K562 (cell line): ENCODE data around the gene COL10A1. TPM values are rescaled to one million over a fixed set of nuclear protein-coding genes. Genes with fewer than 3 reads are reported as not detected.

Source experiments
- ATAC-seq: fragments of 200-7000 bp; cut with Tn5 transposase; 3 replicates; pipeline ENCODE4 v1.9.1; 2020; ENCODE audit warnings: moderate library complexity
- BruUV-seq: library from RNA; stranded (reverse); fragments of 400-500 nt; replicated peaks from 2 replicates; lab custom pipeline; 2021; lab: Mats Ljungman, UMichigan
- CTCF ChIA-PET: fragments of 300-600 bp; formaldehyde crosslinking; extraction: SDS; loops from one replicate; lab custom pipeline; 2021; ENCODE audit warnings: low intra/inter-chr PET ratio; lab: Yijun Ruan, JAX
- POLR2A ChIA-PET: fragments of 300-600, 350-650 bp; sonication (Branson Sonifier 250); formaldehyde crosslinking; extraction: SDS; loops from one replicate; lab custom pipeline; 2021; ENCODE audit warnings: antibody characterized with exemption, inconsistent platforms; lab: Yijun Ruan, JAX
- DNase-seq, 4 experiments: peaks; one replicate each; pipeline versions ENCODE4 v3.0.0 to v3.0.0-alpha.2; 2011 to 2018; ENCODE audit warnings: low spot score in 3 of 4, mixed read lengths in 3 of 4; ENCODE audit errors: extremely low read depth in 1 of 4
- FAIRE-seq: peaks from 2 replicates; lab custom pipeline; 2011; peaks lifted over from hg19 to GRCh38; lab: Jason Lieb, UNC
- H2AFZ ChIP-seq: 2 replicates; pipeline ENCODE4 v1.6.0; 2011; ENCODE audit warnings: low read depth, low read length, control low read depth, inconsistent platforms
- H3K27ac ChIP-seq: fragments of 200-600 bp; 3 replicates; pipeline ENCODE4 v1.8.0; 2011; ENCODE audit warnings: low read depth, mild to moderate bottlenecking, control low read depth, inconsistent platforms, low read length, moderate library complexity, mixed read lengths; ENCODE audit errors: extremely low read depth
- H3K27me3 ChIP-seq, 2 experiments: fragments of 300-600 bp in 1 of 2; 2 replicates in 1 of 2; 3 replicates in 1 of 2; pipeline versions ENCODE4 v1.6.0 to v1.8.0; 2011; ENCODE audit warnings: inconsistent platforms in 2 of 2, low read length in 2 of 2, mild to moderate bottlenecking in 1 of 2, mixed read lengths in 1 of 2, moderate library complexity in 1 of 2; ENCODE audit not compliant: control insufficient read depth in 2 of 2, insufficient read depth in 2 of 2
- H3K36me3 ChIP-seq: fragments of 300-600 bp; 3 replicates; pipeline ENCODE4 v1.8.0; 2011; ENCODE audit warnings: mild to moderate bottlenecking, low read length, inconsistent platforms; ENCODE audit not compliant: control insufficient read depth, insufficient read depth
- H3K4me1 ChIP-seq, 2 experiments: fragments of 200-600 bp in 1 of 2; replicated peaks in 1 of 2; 2 replicates in 1 of 2; 3 replicates in 1 of 2; pipeline versions ENCODE4 v1.5.1 to v1.8.0; 2011; ENCODE audit warnings: inconsistent platforms in 2 of 2, low read length in 2 of 2, mild to moderate bottlenecking in 1 of 2, mixed read lengths in 1 of 2, moderate library complexity in 1 of 2; ENCODE audit not compliant: control insufficient read depth in 2 of 2, insufficient read depth in 2 of 2
- H3K4me2 ChIP-seq: 2 replicates; pipeline ENCODE4 v1.6.1; 2011; ENCODE audit warnings: low read length, control low read depth, inconsistent platforms, mixed read lengths; ENCODE audit not compliant: insufficient read depth
- H3K4me3 ChIP-seq: fragments of 200-600 bp; sonication (generic), shearing (Covaris generic); 2 replicates; pipeline ENCODE4 v1.5.1; 2016; ENCODE audit warnings: control low read depth, inconsistent platforms
- H3K79me2 ChIP-seq: fragments of 200-600 bp; 3 replicates; pipeline ENCODE4 v1.8.0; 2011; ENCODE audit warnings: low read length, inconsistent platforms; ENCODE audit not compliant: control insufficient read depth, insufficient read depth
- H3K9ac ChIP-seq, 2 experiments: 2 replicates each; pipeline versions ENCODE4 v1.6.0 to v1.6.1; 2011; ENCODE audit warnings: low read depth in 2 of 2, low read length in 2 of 2, control low read depth in 1 of 2, inconsistent platforms in 1 of 2, mild to moderate bottlenecking in 1 of 2, mixed read lengths in 1 of 2; ENCODE audit not compliant: insufficient read depth in 1 of 2
- H3K9me1 ChIP-seq: one replicate; pipeline ENCODE4 v1.6.0; 2011; ENCODE audit warnings: inconsistent platforms, mild to moderate bottlenecking, low read length, moderate library complexity; ENCODE audit not compliant: control insufficient read depth, insufficient read depth
- H3K9me3 ChIP-seq: replicated peaks from 2 replicates; pipeline ENCODE4 v1.5.1; 2011; ENCODE audit warnings: low read depth, low read length, inconsistent platforms; ENCODE audit not compliant: control insufficient read depth, insufficient read depth
- H4K20me1 ChIP-seq: replicated peaks from 2 replicates; pipeline ENCODE4 v1.6.1; 2011; ENCODE audit warnings: low read length, inconsistent platforms, mixed read lengths; ENCODE audit not compliant: control insufficient read depth, insufficient read depth
- CHD4 ChIP-seq: fragments of 200-600 bp; sonication (generic); IDR thresholded peaks from 3 replicates; pipeline ENCODE4 v1.6.1; 2012; ENCODE audit warnings: low read depth, mild to moderate bottlenecking, mixed read lengths, low read length, inconsistent platforms; ENCODE audit not compliant: insufficient read depth, insufficient replicate concordance, poor library complexity, severe bottlenecking
- FOS ChIP-seq: IDR thresholded peaks from 3 replicates; pipeline ENCODE4 v1.6.1; 2011; ENCODE audit not compliant: insufficient read length; ENCODE audit errors: extremely low read depth
- GATAD2A ChIP-seq: fragments of 450-650 bp; IDR thresholded peaks from 2 replicates; pipeline ENCODE4 v1.6.1; 2017
- HDAC2 ChIP-seq: fragments of 450-650 bp; IDR thresholded peaks from 2 replicates; pipeline ENCODE4 v1.6.1; 2016; ENCODE audit warnings: mild to moderate bottlenecking
- HMG20B ChIP-seq: fragments of 250-450 bp; sonication (Bioruptor Pico); IDR thresholded peaks from 2 replicates; pipeline ENCODE4 v1.5.0; 2021; ENCODE audit warnings: mild to moderate bottlenecking
- HMGN3 ChIP-seq: IDR thresholded peaks from 2 replicates; pipeline ENCODE4 v1.6.1; 2011; ENCODE audit warnings: borderline replicate concordance, low read depth, mild to moderate bottlenecking, mixed read lengths, low read length; ENCODE audit not compliant: insufficient read length; ENCODE audit errors: extremely low read depth
- NFXL1 ChIP-seq: fragments of 450-650 bp; formaldehyde crosslinking; IDR thresholded peaks from 2 replicates; pipeline ENCODE4 v1.4.0; 2021; ENCODE audit warnings: mild to moderate bottlenecking
- NR1H2 ChIP-seq: sonication (generic); formaldehyde crosslinking; IDR thresholded peaks from 2 replicates; pipeline ENCODE4 v1.4.0; 2020; ENCODE audit warnings: mild to moderate bottlenecking, missing genetic modification reagents
- POLR2A ChIP-seq: fragments of 450-650 bp; conservative IDR thresholded peaks from 2 replicates; pipeline ENCODE4 v1.6.1; 2016
- PTBP1 ChIP-seq: fragments of 200-400 bp; formaldehyde crosslinking; IDR thresholded peaks from 2 replicates; pipeline ENCODE4 v1.6.1; 2017; ENCODE audit warnings: low read depth, low read length
- SMARCE1 ChIP-seq: fragments of 450-650 bp; IDR thresholded peaks from 2 replicates; pipeline ENCODE4 v1.7.1; 2016; ENCODE audit warnings: mild to moderate bottlenecking
- SRSF3 ChIP-seq: fragments of 200-400 bp; formaldehyde crosslinking; IDR thresholded peaks from 2 replicates; pipeline ENCODE4 v1.6.1; 2016; ENCODE audit warnings: mild to moderate bottlenecking, low read length, moderate library complexity; ENCODE audit not compliant: insufficient read depth
- TAF7 ChIP-seq: fragments of 450-650 bp; IDR thresholded peaks from 2 replicates; pipeline ENCODE4 v1.6.1; 2016; ENCODE audit warnings: missing genetic modification characterization, missing compliant biosample characterization
- ZNF184 ChIP-seq: sonication (generic); formaldehyde crosslinking; IDR thresholded peaks from 2 replicates; pipeline ENCODE4 v1.5.0; 2020; ENCODE audit warnings: missing genetic modification reagents
- ZNF57 ChIP-seq: fragments of 450-650 bp; formaldehyde crosslinking; IDR thresholded peaks from 2 replicates; pipeline ENCODE4 v1.4.0; 2020; ENCODE audit warnings: mild to moderate bottlenecking, moderate library complexity
- WGBS: fragments of 100-300 bp; shearing (Covaris generic); methylation state at CpG from one replicate; pipeline ENCODE4 v1.1.6; 2016; ENCODE audit warnings: low coverage, mixed read lengths; ENCODE audit not compliant: insufficient coverage; ENCODE audit errors: missing lambda C conversion rate; 5-methylcytosine and 5-hydroxymethylcytosine counted together
- in situ Hi-C: fragments of 300-500 bp; cut with MboI; formaldehyde crosslinking; loops from 4 replicates; pipeline ENCODE4 v1.15.0; 2018; ENCODE audit warnings: inconsistent platforms, mixed read lengths
- intact Hi-C: fragments of 100-400 bp; cut with micrococcal nuclease; formaldehyde crosslinking; loops from 2 replicates; pipeline ENCODE4 v1.14.2; 2022
- polyA plus RNA-seq, 8 experiments: library from polyadenylated mRNA; depleted of rRNA in 4 of 8; stranded (reverse) in 5 of 8; unstranded in 3 of 8; fragments of >200 nt; fragmentation: Nextera tagmentation in 2 of 8; fragmentation: Illumina TruSeq in 1 of 8; extraction: Ambion mirVana in 2 of 8; extraction: Trizol in 1 of 8; gene quantifications; 2 replicates each; pipeline versions ENCODE4 v1.2.1 to v1.2.3, GENCODE V29; 2011 to 2014; ENCODE audit warnings: inconsistent platforms in 1 of 8, missing spikeins in 1 of 8
- total RNA-seq, 7 experiments: library from RNA; depleted of rRNA in 6 of 7; stranded (reverse); fragments of >200 nt in 6 of 7; fragmentation: Illumina TruSeq in 2 of 7; extraction: Trizol in 2 of 7; gene quantifications; 2 replicates each; pipeline versions ENCODE4 v1.2.1 to v1.2.3, GENCODE V29; 2011 to 2021; ENCODE audit warnings: low replicate concordance in 1 of 7
- TF ChIP-seq, protein P1 (sequence below): fragments of 450-650 bp; IDR thresholded peaks from 2 replicates; pipeline ENCODE4 v1.6.1; 2016; ENCODE audit warnings: low read depth
- TF ChIP-seq, protein P2 (sequence below): fragments of 200-800 bp; sonication (Bioruptor generic); IDR thresholded peaks from 2 replicates; pipeline ENCODE4 v1.6.1; 2017; ENCODE audit warnings: missing genetic modification characterization, missing compliant biosample characterization

The COL10A1 gene
- total and polyA plus RNA-seq, 9 of the 15 experiments (the other 6 are each of a cell fraction or from before 2014, with no cell fraction given) = 0.06 to 0.08 TPM; not detected in 7

DNA sequence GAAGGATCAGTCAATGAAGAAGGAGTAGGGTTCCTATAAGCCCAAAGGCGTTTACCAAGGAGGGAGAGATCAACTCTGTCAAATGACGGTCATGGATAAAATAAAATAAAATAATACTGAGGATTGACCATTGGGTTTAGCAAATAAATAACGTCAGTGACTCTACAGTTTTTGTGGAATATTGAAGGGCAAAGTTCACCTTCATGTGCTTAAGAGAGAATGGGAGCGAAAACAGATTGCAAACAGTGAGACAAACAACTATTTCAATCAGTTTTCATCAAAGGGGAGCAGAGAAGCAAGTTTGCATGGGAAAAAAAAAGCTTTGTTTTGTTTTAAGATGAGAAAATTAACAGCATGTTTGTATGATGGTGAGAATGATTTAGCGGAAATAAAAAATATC is 42.9 kb downstream of the COL10A1 start:
- CTCF ChIA-PET = no interaction called here
- Histone ChIP-seq H3K27me3 (no peaks in the 10 kb centered on the region; a peak in 1 of 5 replicates), H3K4me1 (no peaks in the 10 kb centered on the region), H3K9me1 (no peaks in the 10 kb centered on the region), H4K20me1 (no peaks in the 10 kb centered on the region), H3K79me2 (no peaks in the 10 kb centered on the region), H3K27ac (no peak overlapping the region), H3K4me3 (no peak overlapping the region), H3K4me2 (no peak overlapping the region), H3K36me3 (no peaks in the 10 kb centered on the region), H3K9me3 (no peaks in the 10 kb centered on the region), H3K9ac (no peak overlapping the region), H2AFZ (no peak overlapping the region)
- FAIRE-seq (no peak), ATAC-seq (no peak), DNase-seq (no peak)
- POLR2A ChIA-PET = no interaction called here
- in situ Hi-C loops (no loop called here), intact Hi-C loops (no loop called here)
- 10% methylated on average over 5 of the region's 5 CpGs for WGBS
- no TSS peak for BruUV-seq
- no peak for TF ChIP-seq HMGN3
- TF ChIP-seq CHD4 = no peak
- no peak for TF ChIP-seq ZNF57
- TF ChIP-seq ZNF184 = no peak
- TF ChIP-seq NR1H2 = no peak
- no peak for TF ChIP-seq POLR2A
- TF ChIP-seq, protein P1, sequence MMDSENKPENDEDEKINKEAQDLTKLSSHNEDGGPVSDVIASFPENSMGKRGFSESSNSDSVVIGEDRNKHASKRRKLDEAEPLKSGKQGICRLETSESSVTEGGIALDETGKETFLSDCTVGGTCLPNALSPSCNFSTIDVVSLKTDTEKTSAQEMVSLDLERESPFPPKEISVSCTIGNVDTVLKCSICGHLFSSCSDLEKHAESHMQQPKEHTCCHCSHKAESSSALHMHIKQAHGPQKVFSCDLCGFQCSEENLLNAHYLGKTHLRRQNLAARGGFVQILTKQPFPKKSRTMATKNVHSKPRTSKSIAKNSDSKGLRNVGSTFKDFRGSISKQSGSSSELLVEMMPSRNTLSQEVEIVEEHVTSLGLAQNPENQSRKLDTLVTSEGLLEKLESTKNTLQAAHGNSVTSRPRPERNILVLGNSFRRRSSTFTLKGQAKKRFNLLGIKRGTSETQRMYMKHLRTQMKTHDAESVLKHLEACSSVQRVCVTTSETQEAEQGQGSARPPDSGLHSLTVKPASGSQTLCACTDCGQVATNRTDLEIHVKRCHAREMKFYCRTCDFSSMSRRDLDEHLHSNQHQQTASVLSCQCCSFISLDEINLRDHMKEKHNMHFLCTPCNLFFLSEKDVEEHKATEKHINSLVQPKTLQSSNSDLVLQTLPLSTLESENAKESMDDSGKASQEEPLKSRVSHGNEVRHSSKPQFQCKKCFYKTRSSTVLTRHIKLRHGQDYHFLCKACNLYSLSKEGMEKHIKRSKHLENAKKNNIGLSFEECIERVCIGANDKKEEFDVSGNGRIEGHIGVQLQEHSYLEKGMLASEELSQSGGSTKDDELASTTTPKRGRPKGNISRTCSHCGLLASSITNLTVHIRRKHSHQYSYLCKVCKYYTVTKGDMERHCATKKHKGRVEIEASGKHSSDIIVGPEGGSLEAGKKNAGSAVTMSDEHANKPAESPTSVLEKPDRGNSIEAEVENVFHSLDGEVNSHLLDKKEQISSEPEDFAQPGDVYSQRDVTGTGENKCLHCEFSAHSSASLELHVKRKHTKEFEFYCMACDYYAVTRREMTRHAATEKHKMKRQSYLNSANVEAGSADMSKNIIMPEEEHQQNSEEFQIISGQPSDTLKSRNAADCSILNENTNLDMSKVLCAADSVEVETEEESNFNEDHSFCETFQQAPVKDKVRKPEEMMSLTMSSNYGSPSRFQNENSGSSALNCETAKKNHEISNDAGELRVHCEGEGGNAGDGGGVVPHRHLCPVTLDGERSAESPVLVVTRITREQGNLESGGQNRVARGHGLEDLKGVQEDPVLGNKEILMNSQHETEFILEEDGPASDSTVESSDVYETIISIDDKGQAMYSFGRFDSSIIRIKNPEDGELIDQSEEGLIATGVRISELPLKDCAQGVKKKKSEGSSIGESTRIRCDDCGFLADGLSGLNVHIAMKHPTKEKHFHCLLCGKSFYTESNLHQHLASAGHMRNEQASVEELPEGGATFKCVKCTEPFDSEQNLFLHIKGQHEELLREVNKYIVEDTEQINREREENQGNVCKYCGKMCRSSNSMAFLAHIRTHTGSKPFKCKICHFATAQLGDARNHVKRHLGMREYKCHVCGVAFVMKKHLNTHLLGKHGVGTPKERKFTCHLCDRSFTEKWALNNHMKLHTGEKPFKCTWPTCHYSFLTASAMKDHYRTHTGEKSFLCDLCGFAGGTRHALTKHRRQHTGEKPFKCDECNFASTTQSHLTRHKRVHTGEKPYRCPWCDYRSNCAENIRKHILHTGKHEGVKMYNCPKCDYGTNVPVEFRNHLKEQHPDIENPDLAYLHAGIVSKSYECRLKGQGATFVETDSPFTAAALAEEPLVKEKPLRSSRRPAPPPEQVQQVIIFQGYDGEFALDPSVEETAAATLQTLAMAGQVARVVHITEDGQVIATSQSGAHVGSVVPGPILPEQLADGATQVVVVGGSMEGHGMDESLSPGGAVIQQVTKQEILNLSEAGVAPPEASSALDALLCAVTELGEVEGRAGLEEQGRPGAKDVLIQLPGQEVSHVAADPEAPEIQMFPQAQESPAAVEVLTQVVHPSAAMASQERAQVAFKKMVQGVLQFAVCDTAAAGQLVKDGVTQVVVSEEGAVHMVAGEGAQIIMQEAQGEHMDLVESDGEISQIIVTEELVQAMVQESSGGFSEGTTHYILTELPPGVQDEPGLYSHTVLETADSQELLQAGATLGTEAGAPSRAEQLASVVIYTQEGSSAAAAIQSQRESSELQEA = no peak
- TF ChIP-seq HMG20B (CRISPR knock-in tag) = no peak
- no peak for TF ChIP-seq GATAD2A
- TF ChIP-seq NFXL1 (CRISPR knock-in tag) = no peak
- no peak for TF ChIP-seq HDAC2
- no peak for TF ChIP-seq FOS
- no peak for TF ChIP-seq TAF7
- no peak for TF ChIP-seq PTBP1
- no peak for TF ChIP-seq SMARCE1
- no peak for TF ChIP-seq SRSF3
- TF ChIP-seq, protein P2, sequence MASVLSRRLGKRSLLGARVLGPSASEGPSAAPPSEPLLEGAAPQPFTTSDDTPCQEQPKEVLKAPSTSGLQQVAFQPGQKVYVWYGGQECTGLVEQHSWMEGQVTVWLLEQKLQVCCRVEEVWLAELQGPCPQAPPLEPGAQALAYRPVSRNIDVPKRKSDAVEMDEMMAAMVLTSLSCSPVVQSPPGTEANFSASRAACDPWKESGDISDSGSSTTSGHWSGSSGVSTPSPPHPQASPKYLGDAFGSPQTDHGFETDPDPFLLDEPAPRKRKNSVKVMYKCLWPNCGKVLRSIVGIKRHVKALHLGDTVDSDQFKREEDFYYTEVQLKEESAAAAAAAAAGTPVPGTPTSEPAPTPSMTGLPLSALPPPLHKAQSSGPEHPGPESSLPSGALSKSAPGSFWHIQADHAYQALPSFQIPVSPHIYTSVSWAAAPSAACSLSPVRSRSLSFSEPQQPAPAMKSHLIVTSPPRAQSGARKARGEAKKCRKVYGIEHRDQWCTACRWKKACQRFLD (CRISPR knock-in tag) = no peak
